SK-N-SH treated with all-trans-retinoic acid at 6 μM for 48 hours (cell line): ENCODE results near the gene PIGX.

Experiments
- ATAC-seq: fragments of 200-7000 bp; cut with Tn5 transposase; 3 replicates; pipeline ENCODE4 v1.9.1; 2020; ENCODE audit warnings: mild to moderate bottlenecking, moderate library complexity
- ARNTL ChIP-seq: fragments of 450-650 bp; formaldehyde crosslinking; IDR thresholded peaks from 2 replicates; pipeline ENCODE4 v1.5.0; 2020; ENCODE audit warnings: low read depth, mild to moderate bottlenecking, moderate library complexity, borderline replicate concordance
- BACH2 ChIP-seq: fragments of 250-450 bp; sonication (Bioruptor Pico); IDR thresholded peaks from 2 replicates; pipeline ENCODE4 v1.9.0; 2021; ENCODE audit warnings: mild to moderate bottlenecking, borderline replicate concordance
- CREB5 ChIP-seq: fragments of 250-450 bp; sonication (Bioruptor Pico); IDR thresholded peaks from 2 replicates; pipeline ENCODE4 v1.5.1; 2020; ENCODE audit warnings: low read depth, mild to moderate bottlenecking, moderate library complexity
- CSDC2 ChIP-seq: fragments of 250-450 bp; sonication (Bioruptor Pico); IDR thresholded peaks from 2 replicates; pipeline ENCODE4 v1.5.0; 2020; ENCODE audit warnings: mild to moderate bottlenecking, moderate library complexity
- ESRRG ChIP-seq: fragments of 250-450 bp; sonication (Bioruptor Pico); IDR thresholded peaks from 2 replicates; pipeline ENCODE4 v1.6.1; 2021; ENCODE audit warnings: mild to moderate bottlenecking
- GLIS3 ChIP-seq: fragments of 250-450 bp; sonication (Bioruptor Pico); IDR thresholded peaks from 2 replicates; pipeline ENCODE4 v1.5.0; 2020; ENCODE audit warnings: mild to moderate bottlenecking, moderate library complexity
- ISL1 ChIP-seq: fragments of 250-450 bp; sonication (Bioruptor Pico); IDR thresholded peaks from 2 replicates; pipeline ENCODE4 v2.1.2; 2022; ENCODE audit warnings: mild to moderate bottlenecking, moderate library complexity
- OSR1 ChIP-seq: fragments of 250-450 bp; sonication (Bioruptor Pico); IDR thresholded peaks from 2 replicates; pipeline ENCODE4 v1.8.0; 2022; ENCODE audit warnings: moderate library complexity, mild to moderate bottlenecking, inconsistent platforms
- PPARA ChIP-seq: fragments of 250-450 bp; sonication (Bioruptor Pico); IDR thresholded peaks from 2 replicates; pipeline ENCODE4 v1.5.0; 2020; ENCODE audit warnings: mild to moderate bottlenecking, borderline replicate concordance
- RARB ChIP-seq: fragments of 250-450 bp; sonication (Bioruptor Pico); IDR thresholded peaks from 2 replicates; pipeline ENCODE4 v1.8.0; 2021; ENCODE audit warnings: mild to moderate bottlenecking, moderate library complexity
- SNAI2 ChIP-seq: fragments of 250-450 bp; sonication (Bioruptor Pico); IDR thresholded peaks from 2 replicates; pipeline ENCODE4 v1.5.0; 2020; ENCODE audit warnings: mild to moderate bottlenecking, moderate library complexity
- TCF4 ChIP-seq: fragments of 250-450 bp; sonication (Bioruptor Pico); IDR thresholded peaks from 2 replicates; pipeline ENCODE4 v1.8.0; 2021; ENCODE audit warnings: mild to moderate bottlenecking, moderate library complexity, borderline replicate concordance
- TOX ChIP-seq: fragments of 250-450 bp; sonication (Bioruptor Pico); IDR thresholded peaks from 2 replicates; pipeline ENCODE4 v1.8.0; 2021; ENCODE audit warnings: mild to moderate bottlenecking, moderate library complexity, borderline replicate concordance
- TSHZ2 ChIP-seq: fragments of 250-450 bp; sonication (Bioruptor Pico); IDR thresholded peaks from 2 replicates; pipeline ENCODE4 v1.5.0; 2020; ENCODE audit warnings: mild to moderate bottlenecking, moderate library complexity
- ZC3H10 ChIP-seq: fragments of 250-450 bp; sonication (Bioruptor Pico); IDR thresholded peaks from 2 replicates; pipeline ENCODE4 v1.5.1; 2021; ENCODE audit warnings: mild to moderate bottlenecking, moderate library complexity
- ZFP3 ChIP-seq: fragments of 250-450 bp; sonication (Bioruptor Pico); IDR thresholded peaks from 2 replicates; pipeline ENCODE4 v1.5.0; 2020; ENCODE audit warnings: mild to moderate bottlenecking, moderate library complexity
- ZFP30 ChIP-seq: fragments of 450-650 bp; formaldehyde crosslinking; IDR thresholded peaks from 2 replicates; pipeline ENCODE4 v1.5.0; 2022; ENCODE audit warnings: mild to moderate bottlenecking, moderate library complexity
- ZNF565 ChIP-seq: fragments of 450-650 bp; formaldehyde crosslinking; conservative IDR thresholded peaks from 2 replicates; pipeline ENCODE4 v1.5.0; 2020; ENCODE audit warnings: low read depth, mild to moderate bottlenecking, moderate library complexity
- ZNF70 ChIP-seq: fragments of 450-650 bp; formaldehyde crosslinking; IDR thresholded peaks from 2 replicates; pipeline ENCODE4 v1.5.0; 2020; ENCODE audit warnings: mild to moderate bottlenecking, moderate library complexity
- ZNF8 ChIP-seq: fragments of 450-650 bp; formaldehyde crosslinking; IDR thresholded peaks from 2 replicates; pipeline ENCODE4 v1.5.0; 2020; ENCODE audit warnings: mild to moderate bottlenecking, moderate library complexity
- TF ChIP-seq, protein P1 (sequence below): fragments of 250-450 bp; sonication (Bioruptor Pico); IDR thresholded peaks from 2 replicates; pipeline ENCODE4 v1.5.1; 2021; ENCODE audit warnings: mild to moderate bottlenecking, moderate library complexity
- TF ChIP-seq, protein P2 (sequence below): fragments of 250-450 bp; sonication (Bioruptor Pico); IDR thresholded peaks from 2 replicates; pipeline ENCODE4 v1.8.0; 2020; ENCODE audit warnings: mild to moderate bottlenecking, moderate library complexity, borderline replicate concordance

The PIGX gene

GRCh38 chr3:196774848-196775422 is 62.8 kb downstream of the PIGX start:
- TF ChIP-seq OSR1 (CRISPR knock-in tag): no peak
- TF ChIP-seq, protein P1, sequence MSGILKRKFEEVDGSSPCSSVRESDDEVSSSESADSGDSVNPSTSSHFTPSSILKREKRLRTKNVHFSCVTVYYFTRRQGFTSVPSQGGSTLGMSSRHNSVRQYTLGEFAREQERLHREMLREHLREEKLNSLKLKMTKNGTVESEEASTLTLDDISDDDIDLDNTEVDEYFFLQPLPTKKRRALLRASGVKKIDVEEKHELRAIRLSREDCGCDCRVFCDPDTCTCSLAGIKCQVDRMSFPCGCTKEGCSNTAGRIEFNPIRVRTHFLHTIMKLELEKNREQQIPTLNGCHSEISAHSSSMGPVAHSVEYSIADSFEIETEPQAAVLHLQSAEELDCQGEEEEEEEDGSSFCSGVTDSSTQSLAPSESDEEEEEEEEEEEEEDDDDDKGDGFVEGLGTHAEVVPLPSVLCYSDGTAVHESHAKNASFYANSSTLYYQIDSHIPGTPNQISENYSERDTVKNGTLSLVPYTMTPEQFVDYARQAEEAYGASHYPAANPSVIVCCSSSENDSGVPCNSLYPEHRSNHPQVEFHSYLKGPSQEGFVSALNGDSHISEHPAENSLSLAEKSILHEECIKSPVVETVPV: no peak
- TF ChIP-seq CREB5 (CRISPR knock-in tag): no peak
- TF ChIP-seq ZC3H10 (CRISPR knock-in tag): 0 out of 2 replicates have a peak, but pooled peaks have one; percentile 56
- TF ChIP-seq ZFP3 (CRISPR knock-in tag): no peak
- TF ChIP-seq TOX: no peak
- peak; percentile 60 for TF ChIP-seq ISL1
- TF ChIP-seq ZNF70 (CRISPR knock-in tag): no peak
- TF ChIP-seq ARNTL (CRISPR knock-in tag): no peak
- no peak for TF ChIP-seq TSHZ2
- TF ChIP-seq SNAI2 (CRISPR knock-in tag): no peak
- no peak for TF ChIP-seq PPARA (CRISPR knock-in tag)
- no peak for TF ChIP-seq GLIS3

DNA sequence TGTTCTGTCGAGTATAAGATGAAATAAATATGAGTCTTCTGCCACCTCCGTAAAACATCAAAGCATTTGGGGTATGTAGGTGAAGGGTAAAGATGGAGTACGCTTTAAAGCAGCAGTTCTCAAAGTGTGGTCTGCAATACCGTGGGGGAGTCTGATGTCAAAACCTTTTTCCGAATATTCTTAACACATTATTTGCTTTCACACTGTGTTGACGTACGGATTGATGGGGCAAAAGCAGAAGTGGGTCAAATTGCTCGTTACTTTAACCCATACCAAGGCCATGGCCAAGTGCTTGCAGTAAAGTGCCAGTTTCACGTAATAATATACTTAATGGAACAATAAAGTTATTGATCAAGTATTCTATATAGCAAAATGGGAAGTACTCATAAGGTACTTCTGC is 63.8 kb downstream of the PIGX start:
- ATAC-seq: no peak
- TF ChIP-seq, protein P2, sequence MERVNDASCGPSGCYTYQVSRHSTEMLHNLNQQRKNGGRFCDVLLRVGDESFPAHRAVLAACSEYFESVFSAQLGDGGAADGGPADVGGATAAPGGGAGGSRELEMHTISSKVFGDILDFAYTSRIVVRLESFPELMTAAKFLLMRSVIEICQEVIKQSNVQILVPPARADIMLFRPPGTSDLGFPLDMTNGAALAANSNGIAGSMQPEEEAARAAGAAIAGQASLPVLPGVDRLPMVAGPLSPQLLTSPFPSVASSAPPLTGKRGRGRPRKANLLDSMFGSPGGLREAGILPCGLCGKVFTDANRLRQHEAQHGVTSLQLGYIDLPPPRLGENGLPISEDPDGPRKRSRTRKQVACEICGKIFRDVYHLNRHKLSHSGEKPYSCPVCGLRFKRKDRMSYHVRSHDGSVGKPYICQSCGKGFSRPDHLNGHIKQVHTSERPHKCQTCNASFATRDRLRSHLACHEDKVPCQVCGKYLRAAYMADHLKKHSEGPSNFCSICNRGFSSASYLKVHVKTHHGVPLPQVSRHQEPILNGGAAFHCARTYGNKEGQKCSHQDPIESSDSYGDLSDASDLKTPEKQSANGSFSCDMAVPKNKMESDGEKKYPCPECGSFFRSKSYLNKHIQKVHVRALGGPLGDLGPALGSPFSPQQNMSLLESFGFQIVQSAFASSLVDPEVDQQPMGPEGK: no peak
- no peak for TF ChIP-seq PPARA (CRISPR knock-in tag)
- TF ChIP-seq ZNF565 (CRISPR knock-in tag): no peak

More at GRCh38 chr3:196774848-196775422, 62.8 kb downstream of the PIGX start:
- ATAC-seq: peak; percentile 35

DNA sequence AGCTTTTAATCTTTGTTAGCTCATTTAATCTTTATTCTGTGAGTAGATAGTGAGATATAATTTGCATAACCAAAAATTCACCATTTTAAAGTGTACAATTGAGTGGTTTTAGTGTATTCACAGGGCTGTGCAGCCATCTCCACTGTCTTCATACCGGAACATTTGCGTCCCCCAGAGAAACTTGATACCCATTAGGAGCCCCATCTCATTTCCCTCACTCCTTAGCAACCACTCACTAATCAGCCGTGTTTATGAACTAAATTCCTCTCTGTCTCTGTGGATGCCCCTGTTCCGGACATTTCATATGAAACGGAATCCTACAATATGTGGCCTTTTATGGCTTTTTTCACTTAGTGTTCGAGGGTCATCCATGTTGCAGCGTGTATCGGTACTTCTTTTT is 65.7 kb downstream of the PIGX start:
- TF ChIP-seq ZNF8 (CRISPR knock-in tag): no peak
- no peak for TF ChIP-seq ZFP3 (CRISPR knock-in tag)
- no peak for TF ChIP-seq CSDC2
- TF ChIP-seq ESRRG (CRISPR knock-in tag): no peak
- ATAC-seq: no peak

GRCh38 chr3:196778755-196779154 is 66.6 kb downstream of the PIGX start:
- peak; percentile 88 for ATAC-seq
- TF ChIP-seq ZNF70 (CRISPR knock-in tag) (no peak), PPARA (CRISPR knock-in tag) (no peak), ZFP3 (CRISPR knock-in tag) (peak; percentile 40; the same call in 1 of the 2 replicates), BACH2 (no peak), ZNF8 (CRISPR knock-in tag) (no peak), ARNTL (CRISPR knock-in tag) (no peak), RARB (CRISPR knock-in tag) (peak; percentile 44; the same call in 1 of the 2 replicates), CREB5 (CRISPR knock-in tag) (peak; percentile 70; the same call in 1 of the 2 replicates), ZC3H10 (CRISPR knock-in tag) (0 out of 2 replicates have a peak, but pooled peaks have one; percentile 51), ESRRG (CRISPR knock-in tag) (no peak), OSR1 (CRISPR knock-in tag) (no peak), ZFP30 (CRISPR knock-in tag) (no peak), CSDC2 (no peak), TCF4 (CRISPR knock-in tag) (no peak), ISL1 (peak; percentile 77), SNAI2 (CRISPR knock-in tag) (no peak), ZNF565 (CRISPR knock-in tag) (no peak)
- TF ChIP-seq, protein P1: no peak
- TF ChIP-seq, protein P2: peak; percentile 64; the same call in 1 of the 2 replicates
